SK-N-MC (cell line): ENCODE results near the gene ITIH1.

Experiments
- DNase-seq: peaks from one replicate; pipeline ENCODE4 v3.0.0-alpha.2; 2011; ENCODE audit warnings: low read depth, low spot score
- H3K27ac ChIP-seq: fragments of 200-600 bp; sonication (generic); 2 replicates; pipeline ENCODE4 v1.5.1; 2016; ENCODE audit warnings: mixed run types
- H3K36me3 ChIP-seq: fragments of 200-600 bp; sonication (generic); 2 replicates; pipeline ENCODE4 v1.6.1; 2017; ENCODE audit warnings: antibody characterized with exemption, low read length, mixed read lengths; ENCODE audit not compliant: insufficient read depth
- H3K4me3 ChIP-seq: fragments of 200-600 bp; sonication (generic); 2 replicates; pipeline ENCODE4 v1.5.1; 2016
- H3K9ac ChIP-seq: fragments of 200-600 bp; sonication (generic); 2 replicates; pipeline ENCODE4 v1.8.0; 2017; ENCODE audit warnings: mixed run types, mixed read lengths; ENCODE audit not compliant: insufficient read length
- H3K9me3 ChIP-seq: fragments of 200-600 bp; sonication (generic); 2 replicates; pipeline ENCODE4 v1.6.1; 2017; ENCODE audit warnings: low read depth, mild to moderate bottlenecking, antibody characterized with exemption, low read length, moderate library complexity, mixed read lengths
- EZH2 ChIP-seq: fragments of 200-600 bp; sonication (generic); IDR thresholded peaks from one replicate; pipeline ENCODE4 v1.6.1; 2017; ENCODE audit warnings: antibody characterized with exemption
- FOXP2 ChIP-seq: optimal IDR thresholded peaks from 2 replicates; pipeline ENCODE3; 2011; ENCODE audit warnings: mild to moderate bottlenecking, moderate library complexity; ENCODE audit not compliant: insufficient read depth; ENCODE audit errors: extremely low read length, control extremely low read depth
- POLR2AphosphoS5 ChIP-seq: IDR thresholded peaks from 2 replicates; pipeline ENCODE4 v1.6.1; 2012; ENCODE audit warnings: mild to moderate bottlenecking, low read depth, low read length, borderline replicate concordance

Gene ITIH1

DNA sequence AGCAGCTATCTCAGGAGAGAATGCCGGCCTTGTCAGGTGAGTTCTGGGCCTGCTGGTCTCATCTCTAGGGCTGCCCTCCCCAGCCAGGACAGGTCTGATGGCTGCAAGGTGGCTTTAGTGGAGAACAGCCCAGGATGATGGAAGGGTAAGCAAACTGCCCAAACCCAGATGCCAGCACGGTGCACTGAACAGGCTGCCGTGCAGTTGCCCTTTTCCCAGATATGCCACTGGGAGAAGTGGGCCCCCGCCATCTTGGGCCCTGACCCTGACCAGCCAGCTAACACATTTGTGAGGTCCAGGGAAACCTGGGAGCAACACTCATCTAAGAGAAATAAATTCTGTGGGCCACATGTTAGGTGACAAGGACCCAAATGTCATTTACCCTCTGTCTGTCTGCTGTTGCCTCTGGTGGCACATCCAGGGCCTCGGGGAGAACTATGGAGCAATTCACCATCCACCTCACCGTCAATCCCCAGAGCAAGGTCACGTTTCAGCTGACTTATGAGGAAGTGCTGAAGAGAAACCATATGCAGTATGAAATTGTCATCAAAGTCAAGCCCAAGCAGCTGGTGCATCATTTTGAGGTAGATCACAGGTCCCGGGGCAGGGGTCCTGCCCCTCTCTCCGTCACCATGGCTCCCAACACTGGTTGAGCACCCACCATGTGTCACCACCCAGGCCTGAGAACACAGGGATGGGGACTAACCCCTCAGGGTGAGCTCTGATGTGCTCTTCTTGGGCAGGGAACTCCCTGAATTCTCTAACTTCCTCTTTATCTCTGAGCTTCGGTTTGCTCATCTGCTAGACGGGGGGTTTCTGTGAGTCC lies 1.8 kb downstream of the ITIH1 start:
- no peaks in the 10 kb centered on the region for H3K36me3 ChIP-seq
- H3K4me3 ChIP-seq = no peak overlapping the region
- TF ChIP-seq EZH2 (no peak), FOXP2 (no peak), POLR2AphosphoS5 (no peak)
- H3K27ac ChIP-seq = no peak overlapping the region
- DNase-seq = no peak
- no peak overlapping the region for H3K9ac ChIP-seq
- no peaks in the 10 kb centered on the region for H3K9me3 ChIP-seq

DNA sequence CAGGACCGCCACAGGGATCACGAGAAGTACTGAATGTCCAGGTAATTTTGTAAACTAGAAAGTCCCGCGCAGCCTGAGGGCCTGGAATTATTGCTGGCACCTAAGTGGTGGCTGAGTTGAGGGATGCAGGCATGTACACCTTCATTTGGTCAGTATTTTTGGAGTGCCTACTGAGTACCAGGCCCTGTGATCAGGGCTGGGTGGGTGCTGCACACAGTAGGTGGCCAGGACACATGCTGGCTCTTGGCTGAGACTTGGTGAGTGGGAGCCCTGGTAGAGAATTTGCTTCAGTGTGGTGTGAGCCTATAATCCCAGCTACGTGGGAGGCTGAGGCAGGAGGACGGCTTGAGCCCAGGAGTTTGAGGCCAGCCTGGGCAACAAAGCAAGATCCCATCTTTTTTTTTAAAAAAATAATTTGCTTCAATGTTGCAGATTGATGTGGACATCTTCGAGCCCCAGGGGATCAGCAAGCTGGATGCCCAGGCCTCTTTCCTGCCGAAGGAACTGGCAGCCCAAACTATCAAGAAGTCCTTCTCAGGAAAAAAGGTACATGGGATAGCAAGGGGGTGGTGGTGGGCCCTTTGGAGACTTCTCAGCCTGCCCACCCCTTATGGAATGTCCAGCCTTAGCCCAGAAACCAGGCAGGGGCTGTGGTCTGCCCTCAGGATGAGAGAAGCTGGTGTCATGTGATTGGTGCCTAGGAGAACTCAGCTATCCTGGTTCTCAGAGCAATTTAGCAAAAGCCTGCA lies 2.6 kb downstream of the ITIH1 start:
- Histone ChIP-seq H3K9me3 (no peaks in the 10 kb centered on the region), H3K9ac (no peak overlapping the region), H3K4me3 (no peak overlapping the region), H3K27ac (no peak overlapping the region), H3K36me3 (no peaks in the 10 kb centered on the region)
- DNase-seq = no peak
- TF ChIP-seq POLR2AphosphoS5 = no peak

DNA sequence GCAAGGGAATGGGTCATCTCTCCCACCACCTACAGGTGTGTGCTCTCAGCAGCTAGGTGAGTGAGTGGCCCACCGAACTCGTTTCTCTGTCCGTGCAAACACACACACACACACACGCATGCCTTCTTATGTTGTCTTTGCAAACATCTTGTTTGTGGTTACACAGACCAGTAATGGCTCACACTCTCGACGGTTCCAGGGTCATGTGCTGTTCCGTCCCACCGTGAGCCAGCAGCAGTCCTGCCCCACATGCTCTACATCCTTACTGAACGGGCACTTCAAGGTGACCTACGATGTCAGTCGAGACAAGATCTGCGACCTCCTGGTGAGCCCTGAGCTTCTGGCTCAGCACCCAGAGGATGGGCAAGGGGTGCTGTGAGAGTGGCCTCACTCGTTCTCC lies 4.3 kb downstream of the ITIH1 start:
- no peaks in the 10 kb centered on the region for H3K9me3 ChIP-seq
- no peak overlapping the region for H3K27ac ChIP-seq
- TF ChIP-seq EZH2 (no peak), POLR2AphosphoS5 (no peak), FOXP2 (no peak)
- H3K4me3 ChIP-seq = no peak overlapping the region
- H3K36me3 ChIP-seq = no peaks in the 10 kb centered on the region
- H3K9ac ChIP-seq = no peak overlapping the region
- DNase-seq = no peak

DNA sequence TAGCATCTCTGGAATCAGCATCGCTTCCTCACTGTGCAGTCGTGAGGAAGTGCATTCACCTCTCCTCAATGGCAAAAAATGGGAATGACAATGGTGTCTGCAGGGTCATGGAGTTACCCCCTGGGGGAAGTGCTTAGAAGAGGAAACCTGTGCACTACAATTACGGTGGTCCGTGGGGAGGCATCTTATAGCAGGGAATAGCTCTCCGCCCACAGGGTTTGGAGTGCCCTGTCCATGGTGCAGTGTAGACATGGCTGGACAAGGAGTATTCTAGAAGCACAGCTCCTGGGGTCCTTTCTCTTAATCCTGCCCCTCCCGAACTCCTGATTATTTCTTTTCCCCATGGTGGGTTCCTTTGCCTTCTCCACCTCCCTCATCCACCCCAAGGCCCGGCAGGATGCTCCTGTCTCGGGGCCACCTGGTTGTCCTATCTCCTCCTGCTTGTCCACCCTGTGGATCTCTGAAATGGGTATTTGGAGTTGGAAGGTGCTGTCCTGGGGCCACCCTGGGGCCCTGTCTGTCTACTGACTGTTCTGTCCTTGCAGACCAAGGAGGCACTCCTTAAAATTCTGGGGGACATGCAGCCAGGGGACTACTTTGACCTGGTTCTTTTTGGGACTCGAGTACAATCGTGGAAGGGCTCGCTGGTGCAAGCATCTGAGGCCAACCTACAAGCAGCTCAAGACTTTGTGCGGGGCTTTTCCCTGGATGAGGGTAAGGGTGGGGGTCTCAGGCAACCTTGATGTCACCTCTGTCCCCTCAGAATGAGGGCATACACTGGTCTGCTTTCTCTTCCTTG lies 5.2 kb downstream of the ITIH1 start:
- TF ChIP-seq POLR2AphosphoS5 (no peak), EZH2 (no peak), FOXP2 (no peak)

DNA sequence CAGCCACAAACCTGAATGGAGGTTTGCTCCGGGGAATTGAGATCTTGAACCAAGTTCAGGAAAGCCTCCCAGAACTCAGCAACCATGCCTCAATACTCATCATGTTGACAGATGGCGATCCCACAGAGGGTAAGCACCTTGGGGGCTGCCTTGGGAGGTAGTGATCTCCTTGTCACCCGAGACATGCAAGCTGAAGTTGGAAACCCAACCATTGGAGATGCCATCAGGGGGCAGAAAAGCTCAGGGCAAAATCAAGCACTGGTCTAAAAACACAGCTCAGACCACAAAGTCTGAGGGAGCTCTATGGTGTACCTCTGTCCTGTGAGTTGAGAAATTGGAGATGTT lies 5.8 kb downstream of the ITIH1 start:
- H3K36me3 ChIP-seq = no peaks in the 10 kb centered on the region
- H3K9me3 ChIP-seq = no peaks in the 10 kb centered on the region
- no peak for DNase-seq
- no peak overlapping the region for H3K27ac ChIP-seq
- H3K9ac ChIP-seq = no peak overlapping the region
- no peak overlapping the region for H3K4me3 ChIP-seq
- no peak for TF ChIP-seq POLR2AphosphoS5
- no peak for TF ChIP-seq FOXP2
- no peak for TF ChIP-seq EZH2

More for the DNA sequence above, 5.2 kb downstream of the ITIH1 start:
- Histone ChIP-seq H3K36me3 (no peaks in the 10 kb centered on the region), H3K4me3 (no peak overlapping the region), H3K9me3 (no peaks in the 10 kb centered on the region), H3K9ac (no peak overlapping the region), H3K27ac (no peak overlapping the region)
- no peak for DNase-seq

DNA sequence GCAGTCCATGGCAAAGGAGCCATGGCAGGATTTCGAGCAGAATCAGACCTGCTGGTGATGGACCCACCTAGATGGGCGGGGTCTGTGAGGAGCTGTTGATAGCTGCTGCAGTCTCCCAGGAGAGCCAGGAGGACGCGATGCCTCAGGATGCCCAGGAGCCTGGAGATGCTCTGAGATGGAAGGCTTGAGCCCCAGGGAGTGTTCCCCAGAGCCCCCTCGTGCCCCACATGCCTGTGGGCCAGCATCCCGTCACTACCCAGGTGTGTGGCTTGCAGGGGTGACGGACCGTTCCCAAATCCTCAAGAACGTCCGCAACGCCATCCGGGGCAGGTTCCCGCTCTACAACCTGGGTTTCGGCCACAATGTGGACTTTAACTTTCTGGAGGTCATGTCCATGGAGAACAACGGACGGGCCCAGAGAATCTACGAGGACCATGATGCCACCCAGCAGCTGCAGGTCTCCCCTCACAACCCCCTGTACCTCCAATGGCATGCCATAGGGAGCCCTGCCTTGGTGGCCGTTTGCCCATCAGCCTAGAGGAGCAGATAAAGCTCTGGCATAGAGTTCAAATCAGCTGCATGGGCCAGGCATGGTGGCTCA lies 6.7 kb downstream of the ITIH1 start:
- no peak for TF ChIP-seq POLR2AphosphoS5
- no peak for TF ChIP-seq FOXP2
- no peak for TF ChIP-seq EZH2
- DNase-seq = no peak
- Histone ChIP-seq H3K27ac (no peak overlapping the region), H3K4me3 (no peak overlapping the region), H3K9me3 (no peaks in the 10 kb centered on the region), H3K36me3 (no peaks in the 10 kb centered on the region), H3K9ac (no peak overlapping the region)

DNA sequence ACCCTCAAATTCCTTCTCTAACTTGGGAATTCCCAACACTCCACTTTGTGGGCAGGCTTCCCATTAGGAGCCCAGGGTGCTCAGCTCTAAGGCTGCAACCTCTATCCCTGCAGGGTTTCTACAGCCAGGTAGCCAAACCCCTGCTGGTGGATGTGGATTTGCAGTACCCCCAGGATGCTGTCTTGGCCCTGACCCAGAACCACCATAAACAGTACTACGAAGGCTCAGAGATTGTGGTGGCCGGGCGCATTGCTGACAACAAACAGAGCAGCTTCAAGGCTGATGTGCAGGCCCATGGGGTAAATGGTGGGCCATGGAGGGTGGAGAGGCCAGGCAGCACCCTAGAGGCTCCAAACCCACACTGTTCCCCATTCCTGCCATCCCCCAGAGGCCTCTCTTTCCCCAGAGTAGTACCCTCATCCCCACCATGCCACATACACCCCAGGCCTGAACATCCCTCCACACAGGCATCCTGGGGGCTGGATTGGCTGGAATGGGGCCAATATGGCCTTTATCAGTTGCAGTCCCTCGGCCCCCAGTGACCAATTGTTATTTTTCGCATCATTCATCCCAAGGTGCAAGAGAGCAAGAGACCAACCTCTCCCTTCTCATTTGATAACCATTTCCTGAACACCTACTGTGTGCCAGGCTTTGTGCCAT lies 7.7 kb downstream of the ITIH1 start:
- DNase-seq = no peak

More for the DNA sequence above, 7.7 kb downstream of the ITIH1 start:
- Histone ChIP-seq H3K27ac (no peak overlapping the region), H3K9me3 (no peaks in the 10 kb centered on the region), H3K36me3 (no peaks in the 10 kb centered on the region), H3K4me3 (no peak overlapping the region), H3K9ac (no peak overlapping the region)
- TF ChIP-seq EZH2 (no peak), FOXP2 (no peak), POLR2AphosphoS5 (no peak)
